Keratinocyte (primary cell): ENCODE data around the gene CUZD1. TPM values are rescaled to one million over a fixed set of nuclear protein-coding genes. Genes with fewer than 3 reads are reported as not detected.
"Not testable (repeated sequence)": the region's sequence is repeated elsewhere in the genome, so short reads cannot be mapped to it uniquely, and the experiment has no call there.

Experiments used
- DNase-seq: peaks from one replicate; pipeline ENCODE4 v3.0.0-alpha.2; 2011; ENCODE audit warnings: low read depth, missing footprints, low spot score
- FAIRE-seq: peaks from 2 replicates; lab custom pipeline; 2011; peaks lifted over from hg19 to GRCh38; lab: Jason Lieb, UNC
- H2AFZ ChIP-seq: 2 replicates; pipeline ENCODE4 v1.6.0; 2012; ENCODE audit warnings: low read length, control low read depth, inconsistent platforms; ENCODE audit not compliant: control insufficient read depth
- H3K27ac ChIP-seq: 2 replicates; pipeline ENCODE4 v1.5.1; 2011; ENCODE audit warnings: low read length; ENCODE audit not compliant: control insufficient read depth, insufficient read depth
- H3K27me3 ChIP-seq: 3 replicates; pipeline ENCODE4 v1.6.0; 2011; ENCODE audit warnings: low read length; ENCODE audit not compliant: control insufficient read depth, insufficient read depth; ENCODE audit errors: extremely low read depth
- H3K36me3 ChIP-seq, 2 experiments: 2 replicates in 1 of 2; 3 replicates in 1 of 2; pipeline ENCODE4 v1.5.1; 2011; ENCODE audit warnings: low read length in 2 of 2, mild to moderate bottlenecking in 1 of 2; ENCODE audit not compliant: control insufficient read depth in 2 of 2, insufficient read depth in 2 of 2; ENCODE audit errors: extremely low read depth in 1 of 2
- H3K4me1 ChIP-seq: 3 replicates; pipeline ENCODE4 v1.5.1; 2011; ENCODE audit warnings: low read length; ENCODE audit not compliant: control insufficient read depth, insufficient read depth; ENCODE audit errors: extremely low read depth
- H3K4me2 ChIP-seq: 3 replicates; pipeline ENCODE4 v1.6.0; 2011; ENCODE audit warnings: low read depth, low read length; ENCODE audit not compliant: control insufficient read depth, insufficient read depth; ENCODE audit errors: extremely low read depth
- H3K4me3 ChIP-seq, 3 experiments: fragments of 200-600 bp in 1 of 3; sonication (generic) in 1 of 3; 2 replicates in 2 of 3; 3 replicates in 1 of 3; pipeline ENCODE4 v1.5.1; 2011 to 2016; ENCODE audit warnings: low read length in 3 of 3, mild to moderate bottlenecking in 3 of 3, control low read depth in 2 of 3, inconsistent platforms in 1 of 3, low read depth in 1 of 3, mixed read lengths in 1 of 3, mixed run types in 1 of 3, moderate library complexity in 1 of 3; ENCODE audit not compliant: control insufficient read depth in 2 of 3, insufficient read depth in 2 of 3; ENCODE audit errors: extremely low read depth in 1 of 3
- H3K79me2 ChIP-seq: 2 replicates; pipeline ENCODE4 v1.6.0; 2012; ENCODE audit warnings: low read length; ENCODE audit not compliant: control insufficient read depth, insufficient read depth
- H3K9ac ChIP-seq: 3 replicates; pipeline ENCODE4 v1.6.0; 2011; ENCODE audit warnings: low read length; ENCODE audit not compliant: control insufficient read depth, insufficient read depth; ENCODE audit errors: extremely low read depth
- H3K9me1 ChIP-seq: 3 replicates; pipeline ENCODE4 v1.6.0; 2011; ENCODE audit warnings: low read length; ENCODE audit not compliant: control insufficient read depth, insufficient read depth; ENCODE audit errors: extremely low read depth
- H3K9me3 ChIP-seq: 2 replicates; pipeline ENCODE4 v1.5.1; 2012; ENCODE audit warnings: low read depth, low read length; ENCODE audit not compliant: control insufficient read depth
- H4K20me1 ChIP-seq: 3 replicates; pipeline ENCODE4 v1.6.0; 2011; ENCODE audit warnings: low read length; ENCODE audit not compliant: control insufficient read depth, insufficient read depth; ENCODE audit errors: extremely low read depth
- EZH2 ChIP-seq: IDR thresholded peaks from one replicate; pipeline ENCODE4 v1.6.1; 2012; ENCODE audit warnings: inconsistent platforms, mild to moderate bottlenecking, low read length, moderate library complexity
- dilution Hi-C: fragments of 300-500 bp; cut with MboI; formaldehyde crosslinking; loops from one replicate; pipeline ENCODE4 v1.7.0; 2020; ENCODE audit warnings: low sequenced_read_pairs; ENCODE audit not compliant: extremely low pct_ligation_motif_present
- polyA plus RNA-seq, 5 experiments: library from polyadenylated mRNA; depleted of rRNA in 3 of 5; stranded (reverse) in 3 of 5; stranded (forward) in 1 of 5; unstranded in 1 of 5; fragments of >200 nt; gene quantifications; 1 replicate in 1 of 5; 2 replicates in 3 of 5; 3 replicates in 1 of 5; pipeline versions ENCODE4 v1.2.1 to v1.2.3, GENCODE V29; 2011 to 2012; ENCODE audit warnings: missing spikeins in 2 of 5, low read depth in 1 of 5, low replicate concordance in 1 of 5
- TF ChIP-seq, protein P1 (sequence below), 3 experiments: IDR thresholded peaks in 1 of 3; conservative IDR thresholded peaks in 1 of 3; optimal IDR thresholded peaks in 1 of 3; 2 replicates in 2 of 3; 3 replicates in 1 of 3; pipeline versions ENCODE3 to v1.5.1; 2011; ENCODE audit warnings: low read length in 3 of 3, mild to moderate bottlenecking in 3 of 3, moderate library complexity in 2 of 3, control low read depth in 1 of 3, inconsistent platforms in 1 of 3; ENCODE audit not compliant: insufficient read depth in 2 of 3; ENCODE audit errors: extremely low read depth in 1 of 3

The CUZD1 gene
- polyA plus RNA-seq, 1 donor (not counting 4 experiments of a cell fraction or from before 2014, with no cell fraction given), result 0.93 TPM

DNA sequence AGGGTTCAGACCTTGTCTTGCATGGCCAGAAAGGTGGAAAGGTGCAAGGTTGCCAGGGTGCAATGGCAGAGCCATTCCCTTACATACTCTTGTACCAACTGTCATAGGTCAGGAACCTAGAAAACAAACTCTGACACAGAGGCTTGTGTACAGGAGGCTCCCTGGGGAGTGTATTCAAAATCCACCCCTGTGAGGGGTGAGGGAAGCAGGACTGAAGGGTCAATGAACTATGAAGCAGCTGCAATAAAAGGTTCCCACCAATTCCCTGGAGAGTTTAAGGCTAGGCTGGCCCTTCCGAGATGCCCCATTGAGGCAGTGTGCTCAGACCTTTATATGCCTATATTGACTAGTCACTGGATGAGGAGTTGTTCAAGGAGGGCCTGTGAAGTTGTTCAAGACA lies 13.9 kb upstream of the CUZD1 start:
- DNase-seq (no peak), FAIRE-seq (no peak)
- Histone ChIP-seq H2AFZ (no peak overlapping the region), H3K4me3 (no peak overlapping the region), H3K27me3 (no peaks in the 10 kb centered on the region), H3K9me1 (no peaks in the 10 kb centered on the region), H3K4me1 (peaks cover 47% of the 10 kb centered on the region), H3K27ac (no peak overlapping the region), H3K9ac (no peak overlapping the region), H3K9me3 (no peaks in the 10 kb centered on the region), H4K20me1 (no peaks in the 10 kb centered on the region), H3K36me3 (peaks cover 0 to 2% of the 10 kb centered on the region in 2 experiments), H3K79me2 (peaks cover 15% of the 10 kb centered on the region), H3K4me2 (no peak overlapping the region)
- TF ChIP-seq, protein P1, sequence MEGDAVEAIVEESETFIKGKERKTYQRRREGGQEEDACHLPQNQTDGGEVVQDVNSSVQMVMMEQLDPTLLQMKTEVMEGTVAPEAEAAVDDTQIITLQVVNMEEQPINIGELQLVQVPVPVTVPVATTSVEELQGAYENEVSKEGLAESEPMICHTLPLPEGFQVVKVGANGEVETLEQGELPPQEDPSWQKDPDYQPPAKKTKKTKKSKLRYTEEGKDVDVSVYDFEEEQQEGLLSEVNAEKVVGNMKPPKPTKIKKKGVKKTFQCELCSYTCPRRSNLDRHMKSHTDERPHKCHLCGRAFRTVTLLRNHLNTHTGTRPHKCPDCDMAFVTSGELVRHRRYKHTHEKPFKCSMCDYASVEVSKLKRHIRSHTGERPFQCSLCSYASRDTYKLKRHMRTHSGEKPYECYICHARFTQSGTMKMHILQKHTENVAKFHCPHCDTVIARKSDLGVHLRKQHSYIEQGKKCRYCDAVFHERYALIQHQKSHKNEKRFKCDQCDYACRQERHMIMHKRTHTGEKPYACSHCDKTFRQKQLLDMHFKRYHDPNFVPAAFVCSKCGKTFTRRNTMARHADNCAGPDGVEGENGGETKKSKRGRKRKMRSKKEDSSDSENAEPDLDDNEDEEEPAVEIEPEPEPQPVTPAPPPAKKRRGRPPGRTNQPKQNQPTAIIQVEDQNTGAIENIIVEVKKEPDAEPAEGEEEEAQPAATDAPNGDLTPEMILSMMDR (optimal IDR thresholded peaks at IDR 0.05 in 1 of 3, IDR thresholded peaks at IDR 0.05 in 1 of 3, conservative IDR thresholded peaks at IDR 0.05 in 1 of 3; ENCODE audit: extremely low read depth in 1 of 3, insufficient read depth in 2 of 3, low read length in 3 of 3), result no peak
- TF ChIP-seq EZH2, result no peak
- dilution Hi-C loops, result no loop called here

DNA sequence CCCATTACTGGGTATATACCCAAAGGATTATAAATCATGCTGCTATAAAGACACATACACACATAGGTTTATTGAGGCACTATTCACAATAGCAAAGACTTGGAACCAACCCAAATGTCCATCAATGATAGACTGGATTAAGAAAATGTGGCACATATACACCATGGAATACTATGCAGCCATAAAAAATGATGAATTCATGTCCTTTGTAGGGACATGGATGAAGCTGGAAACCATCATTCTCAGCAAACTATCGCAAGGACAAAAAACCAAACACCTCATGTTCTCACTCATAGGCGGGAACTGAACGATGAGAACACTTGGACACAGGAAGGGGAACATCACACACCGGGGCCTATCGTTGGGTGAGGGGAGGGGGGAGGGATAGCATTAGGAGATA lies 12.4 kb upstream of the CUZD1 start:
- H3K4me2 ChIP-seq, H2AFZ ChIP-seq, H3K9me1 ChIP-seq, H3K9me3 ChIP-seq, H3K27ac ChIP-seq, FAIRE-seq, dilution Hi-C loops, DNase-seq, H3K9ac ChIP-seq, H3K79me2 ChIP-seq, H4K20me1 ChIP-seq, H3K27me3 ChIP-seq, H3K4me3 ChIP-seq, H3K36me3 ChIP-seq: not testable (repeated sequence)
- H3K4me1 ChIP-seq, result peaks cover 52% of the 10 kb centered on the region

DNA sequence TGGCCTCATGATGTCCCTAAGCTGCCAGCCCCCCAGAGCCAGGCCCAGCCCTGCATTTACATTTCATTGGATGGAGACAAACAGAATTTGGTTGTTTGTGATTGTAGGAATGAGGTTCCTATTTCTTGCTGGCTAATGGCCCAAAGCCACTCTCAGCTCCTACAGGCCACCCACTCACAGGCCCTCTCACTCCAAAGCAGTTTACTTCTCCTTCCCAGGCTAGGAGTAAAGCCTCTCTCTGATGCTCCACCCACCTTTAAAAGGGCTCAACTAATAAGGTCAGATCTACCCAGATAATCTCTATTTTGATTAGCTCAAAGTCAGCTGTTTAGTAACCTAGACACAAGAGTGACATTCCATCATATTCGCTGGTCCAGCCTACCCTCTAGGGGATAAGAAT lies 11.2 kb upstream of the CUZD1 start:
- H3K4me2 ChIP-seq, result no peak overlapping the region
- DNase-seq (no peak), FAIRE-seq (no peak)
- H2AFZ ChIP-seq, result no peak overlapping the region
- H3K79me2 ChIP-seq, result peaks cover 4% of the 10 kb centered on the region
- no peak overlapping the region for H3K9ac ChIP-seq
- H3K36me3 ChIP-seq, result peaks cover 0 to 2% of the 10 kb centered on the region in 2 experiments
- H3K27me3 ChIP-seq, result no peaks in the 10 kb centered on the region
- H3K9me3 ChIP-seq, result no peaks in the 10 kb centered on the region
- no peaks in the 10 kb centered on the region for H3K9me1 ChIP-seq
- no peaks in the 10 kb centered on the region for H4K20me1 ChIP-seq
- peaks cover 51% of the 10 kb centered on the region for H3K4me1 ChIP-seq
- H3K27ac ChIP-seq, result no peak overlapping the region
- no peak overlapping the region for H3K4me3 ChIP-seq
- TF ChIP-seq EZH2, result no peak
- TF ChIP-seq, protein P1 (optimal IDR thresholded peaks at IDR 0.05 in 1 of 3, IDR thresholded peaks at IDR 0.05 in 1 of 3, conservative IDR thresholded peaks at IDR 0.05 in 1 of 3; ENCODE audit: extremely low read depth in 1 of 3, insufficient read depth in 2 of 3, low read length in 3 of 3), result no peak
- dilution Hi-C loops, result no loop called here
